Retinal pigment epithelial cell (primary cell): ENCODE results near the gene ST7.

ENCODE experiments used
- DNase-seq: peaks from one replicate; pipeline ENCODE4 v3.0.0-alpha.2; 2010; ENCODE audit warnings: low read depth
- H3K4me3 ChIP-seq: 2 replicates; pipeline ENCODE4 v1.5.1; 2011; ENCODE audit warnings: mild to moderate bottlenecking, low read length, control low read depth, moderate library complexity
- CTCF ChIP-seq: conservative IDR thresholded peaks from 2 replicates; pipeline ENCODE4 v1.5.1; 2011; ENCODE audit warnings: low read depth, low read length, control low read depth, inconsistent platforms

Gene ST7

GRCh38 chr7:116951366-116952292 lies 1.7 kb upstream of the ST7 start:
- TF ChIP-seq CTCF: no peak
- no peak overlapping the region for H3K4me3 ChIP-seq
- no peak for DNase-seq

- H3K4me3 ChIP-seq: peak overlapping the region; percentile 90
- no peak for TF ChIP-seq CTCF
- peak; percentile 7 for DNase-seq
Measured at GRCh38 chr7:116952635-116953371, 498 bp upstream of the ST7 start.

- peak overlapping the region; percentile 90 for H3K4me3 ChIP-seq
- TF ChIP-seq CTCF: no peak
- peak; percentile 49 for DNase-seq
Measured at GRCh38 chr7:116953906-116954838, 871 bp downstream of the ST7 start.

- H3K4me3 ChIP-seq: no peak overlapping the region
- no peak for TF ChIP-seq CTCF
- DNase-seq: no peak
Measured at GRCh38 chr7:116955340-116955739, 2.0 kb downstream of the ST7 start.

- peak; percentile 17 for DNase-seq
- H3K4me3 ChIP-seq: no peak overlapping the region
- no peak for TF ChIP-seq CTCF
Measured at GRCh38 chr7:116955801-116956476, 2.6 kb downstream of the ST7 start.

- DNase-seq: no peak
- H3K4me3 ChIP-seq: no peak overlapping the region
- TF ChIP-seq CTCF: no peak
Measured at GRCh38 chr7:116956477-116956804, 3.1 kb downstream of the ST7 start.
